K562 (cell line): ENCODE results near the gene DPH6. TPM values are rescaled to one million over a fixed set of nuclear protein-coding genes. Genes with fewer than 3 reads are reported as not detected.

ENCODE experiments used
- ATAC-seq: fragments of 200-7000 bp; cut with Tn5 transposase; 3 replicates; pipeline ENCODE4 v1.9.1; 2020; ENCODE audit warnings: moderate library complexity
- BruUV-seq: library from RNA; stranded (reverse); fragments of 400-500 nt; replicated peaks from 2 replicates; lab custom pipeline; 2021; lab: Mats Ljungman, UMichigan
- CTCF ChIA-PET: fragments of 300-600 bp; formaldehyde crosslinking; extraction: SDS; loops from one replicate; lab custom pipeline; 2021; ENCODE audit warnings: low intra/inter-chr PET ratio; lab: Yijun Ruan, JAX
- POLR2A ChIA-PET: fragments of 300-600, 350-650 bp; sonication (Branson Sonifier 250); formaldehyde crosslinking; extraction: SDS; loops from one replicate; lab custom pipeline; 2021; ENCODE audit warnings: antibody characterized with exemption, inconsistent platforms; lab: Yijun Ruan, JAX
- DNase-seq, 4 experiments: peaks; one replicate each; pipeline versions ENCODE4 v3.0.0 to v3.0.0-alpha.2; 2011 to 2018; ENCODE audit warnings: low spot score in 3 of 4, mixed read lengths in 3 of 4; ENCODE audit errors: extremely low read depth in 1 of 4
- FAIRE-seq: peaks from 2 replicates; lab custom pipeline; 2011; peaks lifted over from hg19 to GRCh38; lab: Jason Lieb, UNC
- H2AFZ ChIP-seq: 2 replicates; pipeline ENCODE4 v1.6.0; 2011; ENCODE audit warnings: low read depth, low read length, control low read depth, inconsistent platforms
- H3K27ac ChIP-seq: fragments of 200-600 bp; 3 replicates; pipeline ENCODE4 v1.8.0; 2011; ENCODE audit warnings: low read depth, mild to moderate bottlenecking, control low read depth, inconsistent platforms, low read length, moderate library complexity, mixed read lengths; ENCODE audit errors: extremely low read depth
- H3K27me3 ChIP-seq, 2 experiments: fragments of 300-600 bp in 1 of 2; 2 replicates in 1 of 2; 3 replicates in 1 of 2; pipeline versions ENCODE4 v1.6.0 to v1.8.0; 2011; ENCODE audit warnings: inconsistent platforms in 2 of 2, low read length in 2 of 2, mild to moderate bottlenecking in 1 of 2, mixed read lengths in 1 of 2, moderate library complexity in 1 of 2; ENCODE audit not compliant: control insufficient read depth in 2 of 2, insufficient read depth in 2 of 2
- H3K36me3 ChIP-seq: fragments of 300-600 bp; 3 replicates; pipeline ENCODE4 v1.8.0; 2011; ENCODE audit warnings: mild to moderate bottlenecking, low read length, inconsistent platforms; ENCODE audit not compliant: control insufficient read depth, insufficient read depth
- H3K4me1 ChIP-seq, 2 experiments: fragments of 200-600 bp in 1 of 2; replicated peaks in 1 of 2; 2 replicates in 1 of 2; 3 replicates in 1 of 2; pipeline versions ENCODE4 v1.5.1 to v1.8.0; 2011; ENCODE audit warnings: inconsistent platforms in 2 of 2, low read length in 2 of 2, mild to moderate bottlenecking in 1 of 2, mixed read lengths in 1 of 2, moderate library complexity in 1 of 2; ENCODE audit not compliant: control insufficient read depth in 2 of 2, insufficient read depth in 2 of 2
- H3K4me2 ChIP-seq: 2 replicates; pipeline ENCODE4 v1.6.1; 2011; ENCODE audit warnings: low read length, control low read depth, inconsistent platforms, mixed read lengths; ENCODE audit not compliant: insufficient read depth
- H3K4me3 ChIP-seq: fragments of 200-600 bp; sonication (generic), shearing (Covaris generic); 2 replicates; pipeline ENCODE4 v1.5.1; 2016; ENCODE audit warnings: control low read depth, inconsistent platforms
- H3K79me2 ChIP-seq: fragments of 200-600 bp; 3 replicates; pipeline ENCODE4 v1.8.0; 2011; ENCODE audit warnings: low read length, inconsistent platforms; ENCODE audit not compliant: control insufficient read depth, insufficient read depth
- H3K9ac ChIP-seq, 2 experiments: 2 replicates each; pipeline versions ENCODE4 v1.6.0 to v1.6.1; 2011; ENCODE audit warnings: low read depth in 2 of 2, low read length in 2 of 2, control low read depth in 1 of 2, inconsistent platforms in 1 of 2, mild to moderate bottlenecking in 1 of 2, mixed read lengths in 1 of 2; ENCODE audit not compliant: insufficient read depth in 1 of 2
- H3K9me1 ChIP-seq: one replicate; pipeline ENCODE4 v1.6.0; 2011; ENCODE audit warnings: inconsistent platforms, mild to moderate bottlenecking, low read length, moderate library complexity; ENCODE audit not compliant: control insufficient read depth, insufficient read depth
- H3K9me3 ChIP-seq: replicated peaks from 2 replicates; pipeline ENCODE4 v1.5.1; 2011; ENCODE audit warnings: low read depth, low read length, inconsistent platforms; ENCODE audit not compliant: control insufficient read depth, insufficient read depth
- H4K20me1 ChIP-seq: replicated peaks from 2 replicates; pipeline ENCODE4 v1.6.1; 2011; ENCODE audit warnings: low read length, inconsistent platforms, mixed read lengths; ENCODE audit not compliant: control insufficient read depth, insufficient read depth
- ARID3B ChIP-seq: fragments of 250-450 bp; sonication (Bioruptor Pico); IDR thresholded peaks from 2 replicates; pipeline ENCODE4 v1.4.0; 2020; ENCODE audit warnings: borderline replicate concordance
- CAMTA2 ChIP-seq: fragments of 250-450 bp; sonication (Bioruptor Pico); conservative IDR thresholded peaks from 2 replicates; pipeline ENCODE4 v1.5.1; 2022
- CEBPG ChIP-seq, 3 experiments: fragments of 200-800 bp in 1 of 3; sonication (Bioruptor generic) in 1 of 3; sonication (generic) in 1 of 3; formaldehyde crosslinking in 1 of 3; IDR thresholded peaks in 2 of 3; conservative IDR thresholded peaks in 1 of 3; 2 replicates each; pipeline versions ENCODE4 v1.6.1 to v1.8.0; 2016 to 2022; ENCODE audit warnings: missing compliant biosample characterization in 2 of 3, missing genetic modification characterization in 2 of 3, mild to moderate bottlenecking in 1 of 3, missing genetic modification reagents in 1 of 3
- GABPA ChIP-seq: fragments of 200-800 bp; sonication (Bioruptor generic); conservative IDR thresholded peaks from 2 replicates; pipeline ENCODE4 v1.6.1; 2016; ENCODE audit warnings: low read depth, missing genetic modification characterization, missing compliant biosample characterization
- GTF2E2 ChIP-seq: fragments of 200-800 bp; sonication (Bioruptor generic); IDR thresholded peaks from 2 replicates; pipeline ENCODE4 v1.6.1; 2016; ENCODE audit warnings: missing genetic modification characterization, missing compliant biosample characterization
- MTF1 ChIP-seq: fragments of 250-450 bp; sonication (Bioruptor Pico); IDR thresholded peaks from 2 replicates; pipeline ENCODE4 v1.9.0; 2021; ENCODE audit warnings: moderate library complexity, mild to moderate bottlenecking, inconsistent platforms, borderline replicate concordance
- NFIC ChIP-seq: fragments of 450-650 bp; IDR thresholded peaks from 2 replicates; pipeline ENCODE4 v1.6.1; 2017; ENCODE audit warnings: mild to moderate bottlenecking, inconsistent platforms
- PHTF2 ChIP-seq: fragments of 250-450 bp; sonication (Bioruptor Pico); IDR thresholded peaks from 2 replicates; pipeline ENCODE4 v1.5.0; 2021; ENCODE audit warnings: mild to moderate bottlenecking
- TSHZ1 ChIP-seq: fragments of 250-450 bp; sonication (Bioruptor Pico); IDR thresholded peaks from 2 replicates; pipeline ENCODE4 v1.4.0; 2020; ENCODE audit warnings: mild to moderate bottlenecking, moderate library complexity
- ZC3H8 ChIP-seq: fragments of 450-650 bp; IDR thresholded peaks from 2 replicates; pipeline ENCODE4 v1.6.1; 2017
- ZNF354B ChIP-seq: fragments of 250-450 bp; sonication (Bioruptor Pico); IDR thresholded peaks from 2 replicates; pipeline ENCODE4 v1.4.0; 2020
- ZNF740 ChIP-seq, 3 experiments: fragments of 200-800 bp in 1 of 3; sonication (Bioruptor generic) in 1 of 3; sonication (generic) in 1 of 3; formaldehyde crosslinking in 1 of 3; IDR thresholded peaks; 2 replicates each; pipeline versions ENCODE4 v1.6.1 to v1.8.0; 2016 to 2022; ENCODE audit warnings: mild to moderate bottlenecking in 2 of 3, missing compliant biosample characterization in 2 of 3, missing genetic modification characterization in 2 of 3, missing genetic modification reagents in 1 of 3
- ZNF79 ChIP-seq: fragments of 250-450 bp; sonication (Bioruptor Pico); IDR thresholded peaks from 2 replicates; pipeline ENCODE4 v1.4.0; 2020; ENCODE audit warnings: low read depth, mild to moderate bottlenecking, moderate library complexity
- WGBS: fragments of 100-300 bp; shearing (Covaris generic); methylation state at CpG from one replicate; pipeline ENCODE4 v1.1.6; 2016; ENCODE audit warnings: low coverage, mixed read lengths; ENCODE audit not compliant: insufficient coverage; ENCODE audit errors: missing lambda C conversion rate; 5-methylcytosine and 5-hydroxymethylcytosine counted together
- in situ Hi-C: fragments of 300-500 bp; cut with MboI; formaldehyde crosslinking; loops from 4 replicates; pipeline ENCODE4 v1.15.0; 2018; ENCODE audit warnings: inconsistent platforms, mixed read lengths
- intact Hi-C: fragments of 100-400 bp; cut with micrococcal nuclease; formaldehyde crosslinking; loops from 2 replicates; pipeline ENCODE4 v1.14.2; 2022
- polyA plus RNA-seq, 8 experiments: library from polyadenylated mRNA; depleted of rRNA in 4 of 8; stranded (reverse) in 5 of 8; unstranded in 3 of 8; fragments of >200 nt; fragmentation: Nextera tagmentation in 2 of 8; fragmentation: Illumina TruSeq in 1 of 8; extraction: Ambion mirVana in 2 of 8; extraction: Trizol in 1 of 8; gene quantifications; 2 replicates each; pipeline versions ENCODE4 v1.2.1 to v1.2.3, GENCODE V29; 2011 to 2014; ENCODE audit warnings: inconsistent platforms in 1 of 8, missing spikeins in 1 of 8
- total RNA-seq, 7 experiments: library from RNA; depleted of rRNA in 6 of 7; stranded (reverse); fragments of >200 nt in 6 of 7; fragmentation: Illumina TruSeq in 2 of 7; extraction: Trizol in 2 of 7; gene quantifications; 2 replicates each; pipeline versions ENCODE4 v1.2.1 to v1.2.3, GENCODE V29; 2011 to 2021; ENCODE audit warnings: low replicate concordance in 1 of 7

The DPH6 gene
- total and polyA plus RNA-seq, 9 of the 15 experiments (the other 6 are each of a cell fraction or from before 2014, with no cell fraction given) = 10.1 to 69.1 (median 18.8) TPM

- Histone ChIP-seq H3K4me2 (no peak overlapping the region), H3K36me3 (no peaks in the 10 kb centered on the region), H3K27me3 (no peaks in the 10 kb centered on the region), H3K9me1 (no peaks in the 10 kb centered on the region), H3K4me3 (no peak overlapping the region), H3K9me3 (no peaks in the 10 kb centered on the region), H3K4me1 (no peaks in the 10 kb centered on the region), H3K9ac (no peak overlapping the region), H3K79me2 (no peaks in the 10 kb centered on the region), H2AFZ (no peak overlapping the region), H4K20me1 (no peaks in the 10 kb centered on the region), H3K27ac (no peak overlapping the region)
- POLR2A ChIA-PET = interaction anchor here (0.6 to 0.7 kb wide), 2 partner anchors 829 to 1372 kb away, joined by 3 read pairs; no protein-coding TSS in a partner anchor
- no TSS peak for BruUV-seq
- intact Hi-C loops = loop anchor here (10.0 kb wide), 1 partner anchor 54 kb away; no protein-coding TSS in a partner anchor
- in situ Hi-C loops = no loop called here
- ATAC-seq (no peak), FAIRE-seq (no peak), DNase-seq (no peak)
- WGBS = 80% methylated on average over 1 of the region's 1 CpG
- CTCF ChIA-PET = no interaction called here
- TF ChIP-seq ZNF740 (CRISPR knock-in tag; IDR thresholded peaks at IDR 0.05) = no peak
- no peak for TF ChIP-seq ZNF740 (tag; IDR thresholded peaks at IDR 0.05)
- TF ChIP-seq NFIC = no peak
- no peak for TF ChIP-seq TSHZ1 (CRISPR knock-in tag)
- TF ChIP-seq MTF1 (CRISPR knock-in tag) = no peak
- no peak for TF ChIP-seq ZNF354B (CRISPR knock-in tag)
- TF ChIP-seq GTF2E2 = no peak
- TF ChIP-seq CEBPG (CRISPR knock-in tag; IDR thresholded peaks at IDR 0.05) = no peak
- TF ChIP-seq CEBPG (tag; conservative IDR thresholded peaks at IDR 0.05 in 1 of 2, IDR thresholded peaks at IDR 0.05 in 1 of 2) = no peak
- no peak for TF ChIP-seq PHTF2
- TF ChIP-seq ARID3B (CRISPR knock-in tag) = no peak
- TF ChIP-seq ZNF79 (CRISPR knock-in tag) = no peak
- no peak for TF ChIP-seq GABPA
- no peak for TF ChIP-seq ZC3H8
- no peak for TF ChIP-seq CAMTA2
Observed at GRCh38 chr15:35450492-35450891, 95.5 kb downstream of the DPH6 start.
